HAP-1 (cell line): ENCODE data around the gene CACNA2D1.

Experiments
- DNase-seq, 2 experiments: peaks; one replicate each; pipeline ENCODE4 v3.0.0-alpha.2; 2016 to 2020; ENCODE audit warnings: low spot score in 2 of 2
- H3K27me3 ChIP-seq: fragments of 250-450 bp; sonication (Bioruptor Pico); 2 replicates; pipeline ENCODE4 v1.5.1; 2020; ENCODE audit warnings: low read depth, mild to moderate bottlenecking, moderate library complexity
- H3K36me3 ChIP-seq: fragments of 250-450 bp; sonication (Bioruptor Pico); replicated peaks from 2 replicates; pipeline ENCODE4 v1.5.1; 2020; ENCODE audit warnings: mild to moderate bottlenecking
- H3K4me1 ChIP-seq: fragments of 250-450 bp; sonication (Bioruptor Pico); 2 replicates; pipeline ENCODE4 v1.5.1; 2020; ENCODE audit warnings: mild to moderate bottlenecking
- H3K4me3 ChIP-seq: fragments of 250-450 bp; sonication (Bioruptor Pico); 2 replicates; pipeline ENCODE4 v1.5.1; 2020; ENCODE audit warnings: mild to moderate bottlenecking, moderate library complexity
- H3K9me3 ChIP-seq: fragments of 250-450 bp; sonication (Bioruptor Pico); 2 replicates; pipeline ENCODE4 v1.5.1; 2020; ENCODE audit warnings: mild to moderate bottlenecking, moderate library complexity
- in situ Hi-C: fragments of 300-500 bp; cut with MboI; formaldehyde crosslinking; loops from 3 replicates; pipeline ENCODE4 v1.14.3; 2020; ENCODE audit warnings: low sequenced_read_pairs, inconsistent platforms, mixed read lengths

Gene CACNA2D1

DNA sequence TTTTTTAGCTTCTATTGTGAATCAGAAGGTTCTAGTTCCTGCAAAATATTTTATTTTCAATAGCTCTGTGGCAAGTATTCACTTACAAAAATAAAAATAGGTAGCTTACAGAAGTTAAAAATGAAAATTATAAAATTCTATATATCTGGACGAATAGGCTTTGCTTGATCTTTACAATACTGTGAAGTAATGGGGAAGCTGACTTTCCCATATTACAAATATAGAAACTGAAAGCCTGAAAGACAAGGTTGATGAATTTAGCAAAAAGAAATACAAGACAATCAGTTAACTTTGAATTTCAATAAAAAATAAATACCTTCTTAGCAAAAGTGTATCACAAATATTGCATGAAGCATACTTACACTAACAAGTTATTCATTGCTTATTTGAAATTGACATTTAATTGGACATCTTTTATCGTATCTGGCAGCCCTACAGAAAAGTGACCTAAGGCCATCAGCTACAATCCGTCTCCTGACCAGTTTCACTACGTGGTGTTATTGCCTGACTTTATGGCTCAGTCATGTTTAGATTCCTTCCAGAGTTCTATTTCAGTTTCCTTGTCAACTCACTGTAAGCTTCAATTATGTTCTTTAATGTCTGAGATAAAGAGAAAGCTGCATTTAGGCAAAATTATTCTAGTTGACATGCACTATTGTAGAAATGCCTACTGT is 363.2 kb downstream of the CACNA2D1 start:
- in situ Hi-C loops, result no loop called here
- DNase-seq, result no peak
- H3K27me3 ChIP-seq, result no peaks in the 10 kb centered on the region

DNA sequence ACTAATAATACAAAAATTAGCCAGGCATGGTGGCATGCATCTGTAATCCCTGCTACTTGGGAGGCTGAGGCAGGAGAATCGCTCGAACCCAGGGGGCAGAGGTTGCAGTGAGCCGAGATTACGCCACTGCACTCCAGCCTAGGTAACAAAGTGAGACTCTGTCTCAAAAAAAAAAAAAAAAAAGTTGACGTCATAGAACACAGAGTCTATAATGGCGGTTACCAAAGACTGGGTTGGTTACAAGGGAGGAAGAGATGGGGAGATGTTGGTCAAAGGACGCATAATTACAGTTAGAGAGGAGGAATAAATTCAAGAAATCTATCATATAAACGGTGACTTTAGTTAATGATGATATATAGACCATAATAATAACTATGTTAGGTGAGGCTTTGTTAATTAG is 364.1 kb downstream of the CACNA2D1 start:
- H3K9me3 ChIP-seq, result no peaks in the 10 kb centered on the region
- H3K36me3 ChIP-seq, result no peaks in the 10 kb centered on the region
- no peak for DNase-seq
- no peaks in the 10 kb centered on the region for H3K4me1 ChIP-seq
- in situ Hi-C loops, result no loop called here
- H3K4me3 ChIP-seq, result no peak overlapping the region
- H3K27me3 ChIP-seq, result no peaks in the 10 kb centered on the region

More for the DNA sequence above, 363.2 kb downstream of the CACNA2D1 start:
- no peak overlapping the region for H3K4me3 ChIP-seq
- H3K4me1 ChIP-seq, result no peaks in the 10 kb centered on the region
- H3K36me3 ChIP-seq, result no peaks in the 10 kb centered on the region
- H3K9me3 ChIP-seq, result no peaks in the 10 kb centered on the region

DNA sequence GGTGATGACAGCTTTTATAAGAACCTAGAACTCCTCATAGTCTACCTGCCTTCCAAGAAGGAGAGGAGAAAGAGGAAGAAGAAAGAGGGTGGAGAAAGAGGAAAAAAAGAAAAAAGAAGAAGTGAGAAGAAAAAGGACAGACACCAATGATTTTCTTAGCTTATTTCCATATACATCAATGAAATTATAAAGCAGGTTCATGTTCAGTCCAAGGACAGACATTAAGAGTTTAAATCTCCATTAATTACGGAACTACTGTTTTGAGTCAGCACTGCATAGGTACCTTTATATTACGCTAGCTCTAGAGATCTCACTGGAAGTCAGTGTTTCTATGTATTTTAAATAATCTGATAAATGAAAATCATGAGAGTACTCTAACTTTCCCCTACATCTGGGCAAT is 364.8 kb downstream of the CACNA2D1 start:
- Histone ChIP-seq H3K27me3 (no peaks in the 10 kb centered on the region), H3K4me3 (no peak overlapping the region), H3K36me3 (no peaks in the 10 kb centered on the region), H3K4me1 (no peaks in the 10 kb centered on the region), H3K9me3 (no peaks in the 10 kb centered on the region)
- in situ Hi-C loops, result no loop called here
- DNase-seq, result no peak

DNA sequence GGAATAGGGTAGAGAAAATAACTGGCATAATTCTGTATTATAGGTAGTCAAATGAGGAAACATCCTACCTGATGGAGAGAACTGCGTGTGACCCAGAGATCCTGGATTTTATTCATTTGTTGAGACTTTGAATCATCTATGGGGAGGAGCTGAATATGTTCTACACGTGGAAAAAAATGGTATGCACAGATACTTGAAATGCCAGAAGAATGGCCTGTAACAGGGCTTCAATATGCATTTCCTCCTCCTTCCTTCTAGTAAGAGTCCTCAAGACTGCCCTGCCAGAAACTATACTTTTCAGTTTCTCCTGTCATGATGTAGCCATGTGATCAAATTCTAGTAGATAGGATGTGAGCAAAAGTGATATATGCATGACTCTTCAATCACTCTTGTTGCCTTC is 372.1 kb downstream of the CACNA2D1 start:
- no peaks in the 10 kb centered on the region for H3K36me3 ChIP-seq
- DNase-seq, result no peak
- in situ Hi-C loops, result no loop called here
- no peaks in the 10 kb centered on the region for H3K9me3 ChIP-seq
- H3K27me3 ChIP-seq, result no peaks in the 10 kb centered on the region
- H3K4me1 ChIP-seq, result no peaks in the 10 kb centered on the region
- no peak overlapping the region for H3K4me3 ChIP-seq

DNA sequence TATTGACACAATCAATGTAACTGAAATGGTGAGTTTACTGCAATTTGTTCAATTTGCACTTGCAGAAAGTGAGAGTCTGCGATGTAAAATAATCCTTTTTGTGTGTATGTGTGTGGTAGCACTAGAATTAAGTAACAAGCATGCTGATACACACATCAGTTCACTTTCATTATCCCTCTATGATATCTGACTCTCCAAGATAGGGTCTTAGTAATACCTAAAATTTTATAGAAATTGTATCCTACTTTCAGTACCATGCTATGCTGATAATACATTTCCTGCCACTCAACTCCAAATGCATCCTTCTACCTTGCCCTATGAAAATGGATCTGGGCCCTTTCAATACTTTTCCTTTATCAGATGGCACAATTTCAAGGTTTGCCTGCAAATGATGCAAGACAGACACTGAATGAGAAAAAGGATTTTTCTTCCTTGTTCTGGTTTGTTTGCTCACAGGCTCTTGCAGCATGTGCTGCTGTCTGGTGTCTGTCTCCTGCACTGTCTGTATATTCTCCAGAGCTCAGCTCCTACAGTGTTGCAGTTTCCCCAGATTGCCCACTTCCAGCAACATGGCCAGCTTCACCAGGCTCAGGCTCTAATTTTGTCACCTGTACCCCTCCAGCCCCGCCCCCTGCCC is 375.8 kb downstream of the CACNA2D1 start:
- in situ Hi-C loops, result no loop called here
- no peaks in the 10 kb centered on the region for H3K4me1 ChIP-seq
- no peak for DNase-seq
- H3K4me3 ChIP-seq, result no peak overlapping the region
- H3K9me3 ChIP-seq, result no peaks in the 10 kb centered on the region
- H3K27me3 ChIP-seq, result no peaks in the 10 kb centered on the region
- H3K36me3 ChIP-seq, result no peaks in the 10 kb centered on the region

DNA sequence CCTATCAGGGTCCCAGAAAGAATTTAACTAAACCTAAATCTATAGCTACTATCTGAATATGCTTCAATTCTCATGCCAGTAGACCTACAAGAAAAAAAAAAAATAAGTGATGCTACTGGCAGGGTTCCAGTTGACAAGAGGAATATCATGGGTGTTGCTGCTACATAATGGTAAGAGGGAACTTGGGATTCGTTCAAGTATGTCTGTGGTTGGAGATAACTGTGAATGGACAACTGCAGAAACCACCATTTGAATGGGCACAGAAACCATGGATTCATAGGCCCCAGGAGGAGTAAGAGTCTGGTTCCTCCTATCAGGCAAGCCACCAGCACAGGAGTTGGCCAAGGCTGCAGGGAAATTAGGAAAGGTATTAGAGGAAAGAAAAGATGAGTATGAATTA is 386.1 kb downstream of the CACNA2D1 start:
- Histone ChIP-seq H3K4me3 (no peak overlapping the region), H3K27me3 (no peaks in the 10 kb centered on the region), H3K9me3 (no peaks in the 10 kb centered on the region), H3K4me1 (peaks cover 2% of the 10 kb centered on the region; the same call in 1 of the 2 replicates), H3K36me3 (no peaks in the 10 kb centered on the region)
- DNase-seq, result no peak
- in situ Hi-C loops, result no loop called here

DNA sequence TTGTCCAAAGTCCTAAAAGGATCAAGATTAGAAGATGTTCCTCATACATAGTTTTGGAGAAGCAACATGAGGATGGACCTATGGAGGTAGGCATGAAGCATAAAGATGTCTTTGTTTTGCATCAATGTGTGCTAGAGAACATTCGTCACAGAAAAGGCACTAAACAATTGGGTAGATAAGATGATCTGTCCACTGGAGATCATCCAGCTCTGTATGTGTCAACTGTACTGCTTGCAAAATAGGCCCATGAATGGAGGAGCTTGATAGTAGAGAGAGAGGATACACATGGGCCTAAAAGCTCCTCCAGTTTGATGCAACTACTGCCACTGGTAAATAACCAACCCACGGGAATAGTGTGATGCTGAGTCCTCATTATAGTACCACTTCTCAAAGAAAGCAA is 387.3 kb downstream of the CACNA2D1 start:
- Histone ChIP-seq H3K27me3 (no peaks in the 10 kb centered on the region), H3K4me3 (no peak overlapping the region), H3K36me3 (no peaks in the 10 kb centered on the region), H3K9me3 (no peaks in the 10 kb centered on the region), H3K4me1 (peaks cover 11% of the 10 kb centered on the region)
- no peak for DNase-seq
- in situ Hi-C loops, result no loop called here

DNA sequence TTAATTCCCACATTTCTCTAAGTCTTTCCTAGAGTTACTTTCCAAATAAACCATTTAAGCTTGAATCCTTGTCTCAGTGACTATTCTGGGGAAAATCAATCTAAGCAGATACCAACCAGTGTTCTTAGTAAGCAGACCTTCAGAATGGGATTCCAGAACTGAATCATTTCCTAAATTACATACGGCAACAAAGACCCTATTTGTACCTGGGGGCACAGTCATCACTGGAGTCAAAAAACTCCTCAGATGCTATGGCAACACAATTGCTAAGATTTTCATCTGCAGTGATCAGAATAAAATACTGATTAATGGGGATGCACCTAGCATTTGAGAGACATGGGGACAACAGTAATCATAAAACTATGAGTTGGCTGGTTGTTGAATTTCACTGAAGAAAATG is 389.0 kb downstream of the CACNA2D1 start:
- Histone ChIP-seq H3K9me3 (no peaks in the 10 kb centered on the region), H3K4me3 (no peak overlapping the region), H3K27me3 (no peaks in the 10 kb centered on the region), H3K4me1 (peaks cover 13% of the 10 kb centered on the region), H3K36me3 (no peaks in the 10 kb centered on the region)
- DNase-seq, result no peak
- in situ Hi-C loops, result no loop called here

DNA sequence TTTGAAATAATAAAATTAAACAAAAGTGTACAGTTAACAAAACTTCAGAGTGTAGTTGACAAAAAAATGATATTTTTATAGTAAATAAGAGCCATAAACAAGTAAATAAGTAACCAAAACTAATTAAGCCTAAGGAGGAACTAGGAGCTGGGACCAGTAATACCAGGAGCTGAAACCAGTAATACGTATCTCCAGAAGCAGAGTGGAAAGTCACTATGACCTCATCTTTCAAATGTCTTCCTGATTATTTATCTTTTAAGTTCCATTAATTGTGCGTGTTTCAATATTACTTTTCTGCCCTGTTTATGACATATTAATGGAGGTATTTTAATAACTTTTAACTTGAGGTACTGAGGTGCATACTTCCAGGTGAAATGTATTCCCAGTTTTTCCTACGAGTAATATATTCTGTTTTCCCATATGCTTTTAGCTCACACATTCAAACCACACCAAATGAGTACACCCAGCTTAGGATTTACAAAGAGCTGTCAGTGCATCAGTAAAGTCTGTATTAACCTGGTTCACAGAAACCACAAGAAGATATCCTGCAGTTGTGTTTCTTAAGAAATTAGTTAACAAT is 390.0 kb downstream of the CACNA2D1 start:
- H3K36me3 ChIP-seq, result no peaks in the 10 kb centered on the region
- H3K27me3 ChIP-seq, result no peaks in the 10 kb centered on the region
- peaks cover 13% of the 10 kb centered on the region for H3K4me1 ChIP-seq
- H3K9me3 ChIP-seq, result no peaks in the 10 kb centered on the region
- no peak for DNase-seq
- no peak overlapping the region for H3K4me3 ChIP-seq
- in situ Hi-C loops, result no loop called here

DNA sequence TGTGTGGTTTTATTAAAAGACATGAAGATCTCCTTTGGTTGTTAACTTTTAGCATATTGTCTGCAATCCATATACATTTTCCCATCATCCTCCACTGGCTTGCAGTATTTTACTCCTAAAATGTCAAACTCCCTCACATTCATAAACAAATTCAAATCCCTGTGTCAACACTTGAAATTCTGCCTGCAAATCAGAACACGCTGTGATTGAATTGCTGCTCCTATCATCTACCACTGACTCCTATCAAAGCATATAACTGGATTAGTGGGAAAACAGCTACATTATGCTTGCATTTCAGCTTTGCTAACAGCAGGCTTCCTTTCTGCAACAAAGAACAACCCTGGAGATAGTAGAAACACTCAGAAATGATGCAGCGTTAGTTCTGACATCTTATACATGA is 392.0 kb downstream of the CACNA2D1 start:
- H3K27me3 ChIP-seq, result no peaks in the 10 kb centered on the region
- H3K36me3 ChIP-seq, result no peaks in the 10 kb centered on the region
- H3K4me3 ChIP-seq, result no peak overlapping the region
- in situ Hi-C loops, result no loop called here
- H3K9me3 ChIP-seq, result no peaks in the 10 kb centered on the region
- peak; percentile 13 to 57 for DNase-seq
- H3K4me1 ChIP-seq, result peaks cover 13% of the 10 kb centered on the region

DNA sequence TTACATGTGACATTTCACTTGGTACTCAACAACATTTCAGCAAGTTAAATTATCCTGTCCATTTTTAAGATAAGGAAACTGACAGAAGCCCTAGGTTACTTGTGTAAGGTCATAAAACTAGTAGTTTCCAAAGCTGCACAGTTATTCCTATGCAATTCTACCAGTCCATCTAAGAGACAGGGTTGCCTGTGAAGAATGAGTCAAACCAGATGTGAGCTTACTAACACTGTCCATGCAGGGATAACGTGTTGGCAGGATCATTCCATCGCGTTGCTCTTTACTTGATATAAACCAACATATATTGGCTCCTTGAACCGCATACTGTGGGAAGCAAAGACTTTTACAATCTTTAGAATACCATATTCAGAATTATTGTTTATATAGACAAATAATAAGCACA is 392.8 kb downstream of the CACNA2D1 start:
- Histone ChIP-seq H3K4me3 (no peak overlapping the region), H3K36me3 (no peaks in the 10 kb centered on the region), H3K4me1 (peaks cover 13% of the 10 kb centered on the region), H3K27me3 (no peaks in the 10 kb centered on the region), H3K9me3 (no peaks in the 10 kb centered on the region)
- no peak for DNase-seq
- in situ Hi-C loops, result no loop called here

DNA sequence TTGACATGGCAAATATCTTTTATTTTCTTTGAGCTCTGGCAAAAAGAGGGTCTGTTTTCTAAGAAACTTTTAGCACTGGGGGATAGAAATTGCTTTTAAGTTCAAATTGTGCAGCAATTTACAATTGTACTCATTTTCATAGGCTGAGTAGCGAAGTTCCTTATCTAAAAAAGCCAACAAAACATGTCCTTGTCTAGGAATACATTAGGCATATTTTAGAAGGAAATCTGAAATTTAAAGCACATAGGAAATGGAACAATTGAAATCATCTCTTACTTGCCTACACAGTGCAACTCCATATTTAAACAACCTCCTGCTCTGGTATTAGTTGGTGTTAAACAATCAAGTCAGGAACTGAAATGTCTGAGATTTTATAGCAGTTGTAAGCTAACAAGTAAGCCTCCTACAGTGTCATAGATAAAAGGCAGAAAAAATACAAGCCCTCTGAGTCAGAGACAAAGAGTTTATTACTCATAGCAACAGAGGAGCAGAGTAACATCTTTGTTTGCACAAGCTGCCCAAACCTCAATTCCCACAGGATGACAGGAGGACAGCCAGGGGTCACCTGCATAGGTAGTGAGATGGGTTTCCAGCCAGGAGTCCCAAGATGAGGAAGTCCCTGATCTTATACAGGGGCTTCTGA is 393.6 kb downstream of the CACNA2D1 start:
- H3K4me3 ChIP-seq, result no peak overlapping the region
- H3K36me3 ChIP-seq, result no peaks in the 10 kb centered on the region
- H3K9me3 ChIP-seq, result no peaks in the 10 kb centered on the region
- H3K27me3 ChIP-seq, result no peaks in the 10 kb centered on the region
- in situ Hi-C loops, result loop anchor here (10.0 to 25.0 kb wide), 2 partner anchors 525 to 687 kb away; no protein-coding TSS in a partner anchor
- peaks cover 13% of the 10 kb centered on the region for H3K4me1 ChIP-seq
- peak in 1 of 2 experiments; percentile 5 for DNase-seq

DNA sequence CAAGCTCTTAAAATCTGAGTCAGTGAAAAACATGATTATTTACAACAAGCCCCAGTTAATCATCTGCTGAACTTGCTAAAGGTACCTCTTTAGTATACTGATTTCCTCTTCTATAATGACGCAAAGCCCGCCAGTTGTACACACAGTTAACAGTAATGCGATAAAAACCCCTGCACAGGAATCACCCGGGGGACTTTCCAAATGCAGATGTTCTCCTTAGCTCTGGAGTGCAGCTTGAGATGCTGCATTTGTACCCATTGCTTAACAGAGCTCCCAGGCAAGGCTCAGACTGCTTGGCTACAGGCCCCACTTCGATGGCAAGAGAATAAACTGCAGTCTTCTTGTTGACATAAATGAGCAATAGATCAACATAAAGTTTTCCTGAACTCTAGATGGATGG is 394.1 kb downstream of the CACNA2D1 start:
- no peak for DNase-seq
- peaks cover 13% of the 10 kb centered on the region for H3K4me1 ChIP-seq
- H3K4me3 ChIP-seq, result no peak overlapping the region
- H3K27me3 ChIP-seq, result no peaks in the 10 kb centered on the region
- H3K36me3 ChIP-seq, result no peaks in the 10 kb centered on the region
- in situ Hi-C loops, result loop anchor here (10.0 to 25.0 kb wide), 2 partner anchors 525 to 688 kb away; no protein-coding TSS in a partner anchor
- H3K9me3 ChIP-seq, result no peaks in the 10 kb centered on the region
